SK-N-SH (cell line): Measurements from ENCODE around the gene RASGEF1B. TPM values are rescaled to one million over a fixed set of nuclear protein-coding genes. Genes with fewer than 3 reads are reported as not detected.

Source experiments
- CTCF ChIA-PET: fragments of 300-600, 350-600 bp; formaldehyde crosslinking; extraction: SDS; loops from one replicate; lab custom pipeline; 2021; lab: Yijun Ruan, JAX
- POLR2A ChIA-PET: fragments of 350-600 bp; sonication (Branson Sonifier 250); formaldehyde crosslinking; extraction: SDS; loops from one replicate; lab custom pipeline; 2020; ENCODE audit warnings: antibody characterized with exemption, inconsistent platforms; lab: Yijun Ruan, JAX
- DNase-seq: peaks from one replicate; pipeline ENCODE4 v3.0.0; 2012
- H2AFZ ChIP-seq: fragments of 200-600 bp; sonication (generic); 2 replicates; pipeline ENCODE4 v1.8.1; 2016; ENCODE audit warnings: antibody characterized with exemption, mild to moderate bottlenecking, low read depth
- H3F3A ChIP-seq: fragments of 200-600 bp; sonication (generic); replicated peaks from 2 replicates; pipeline ENCODE3; 2016; ENCODE audit warnings: antibody characterized with exemption, mild to moderate bottlenecking; ENCODE audit not compliant: insufficient read depth
- H3K27ac ChIP-seq, 2 experiments: fragments of 200-500 bp in 1 of 2; fragments of 200-600 bp in 1 of 2; sonication (Bioruptor generic) in 1 of 2; sonication (generic), shearing (Covaris generic) in 1 of 2; 2 replicates each; pipeline versions ENCODE4 v1.5.1 to v1.6.1; 2014 to 2016; ENCODE audit warnings: low read depth in 2 of 2, inconsistent platforms in 1 of 2, low read length in 1 of 2, mild to moderate bottlenecking in 1 of 2, mixed read lengths in 1 of 2
- H3K27me3 ChIP-seq: fragments of 200-600 bp; sonication (generic), shearing (Covaris generic); 2 replicates; pipeline ENCODE4 v1.6.1; 2016; ENCODE audit warnings: mixed run types; ENCODE audit not compliant: insufficient read depth
- H3K36me3 ChIP-seq, 2 experiments: fragments of 200-500 bp in 1 of 2; fragments of 200-600 bp in 1 of 2; sonication (Bioruptor generic) in 1 of 2; sonication (generic) in 1 of 2; replicated peaks in 1 of 2; 2 replicates each; pipeline versions ENCODE3 to v1.5.1; 2014 to 2016; ENCODE audit warnings: low read length in 1 of 2, mild to moderate bottlenecking in 1 of 2; ENCODE audit not compliant: insufficient read depth in 2 of 2, control insufficient read depth in 1 of 2
- H3K4me1 ChIP-seq, 2 experiments: fragments of 200-500 bp in 1 of 2; fragments of 200-600 bp in 1 of 2; sonication (Bioruptor generic) in 1 of 2; sonication (generic), shearing (Covaris generic) in 1 of 2; 2 replicates each; pipeline versions ENCODE4 v1.5.1 to v1.6.1; 2014 to 2016; ENCODE audit warnings: low read depth in 1 of 2, low read length in 1 of 2, mixed run types in 1 of 2; ENCODE audit not compliant: insufficient read depth in 2 of 2, control insufficient read depth in 1 of 2
- H3K4me2 ChIP-seq: fragments of 200-600 bp; sonication (generic), shearing (Covaris generic); 2 replicates; pipeline ENCODE4 v1.6.1; 2017; ENCODE audit warnings: mixed run types
- H3K4me3 ChIP-seq, 2 experiments: fragments of 200-500 bp in 1 of 2; fragments of 200-600 bp in 1 of 2; sonication (Bioruptor generic) in 1 of 2; sonication (generic), shearing (Covaris generic) in 1 of 2; 2 replicates each; pipeline versions ENCODE4 v1.5.1 to v1.8.1; 2014 to 2016; ENCODE audit warnings: low read depth in 2 of 2, inconsistent platforms in 1 of 2, low read length in 1 of 2, mild to moderate bottlenecking in 1 of 2, mixed read lengths in 1 of 2, moderate library complexity in 1 of 2
- H3K79me2 ChIP-seq: fragments of 200-600 bp; sonication (generic); 2 replicates; pipeline ENCODE4 v1.8.1; 2017; ENCODE audit warnings: mild to moderate bottlenecking; ENCODE audit not compliant: insufficient read depth
- H3K9ac ChIP-seq: fragments of 200-600 bp; sonication (generic); 2 replicates; pipeline ENCODE4 v1.6.1; 2017; ENCODE audit warnings: mixed run types
- H3K9me2 ChIP-seq: fragments of 200-600 bp; sonication (generic); 2 replicates; pipeline ENCODE4 v1.6.1; 2017; ENCODE audit warnings: mixed run types
- H3K9me3 ChIP-seq: fragments of 200-600 bp; sonication (generic); 2 replicates; pipeline ENCODE4 v1.6.1; 2017; ENCODE audit warnings: mixed run types, mild to moderate bottlenecking, moderate library complexity
- H4K20me1 ChIP-seq: fragments of 200-600 bp; sonication (generic); 2 replicates; pipeline ENCODE4 v1.6.1; 2017; ENCODE audit warnings: mild to moderate bottlenecking, mixed run types; ENCODE audit not compliant: insufficient read depth
- CHD2 ChIP-seq: fragments of 150-350 bp; IDR thresholded peaks from 2 replicates; pipeline ENCODE4 v1.6.1; 2018; ENCODE audit warnings: low read length; ENCODE audit not compliant: partially characterized antibody
- EZH2phosphoT487 ChIP-seq: fragments of 200-600 bp; sonication (generic); IDR thresholded peaks from 2 replicates; pipeline ENCODE4 v1.6.1; 2017; ENCODE audit warnings: low read depth, mixed run types, mild to moderate bottlenecking, antibody characterized with exemption, moderate library complexity, borderline replicate concordance
- GABPA ChIP-seq: IDR thresholded peaks from 2 replicates; pipeline ENCODE4 v1.4.0; 2012; ENCODE audit warnings: low read depth, mild to moderate bottlenecking
- GATA2 ChIP-seq: sonication (generic); formaldehyde crosslinking; IDR thresholded peaks from 2 replicates; pipeline ENCODE4 v1.5.0; 2020; ENCODE audit warnings: mild to moderate bottlenecking, missing genetic modification reagents
- NRF1 ChIP-seq: IDR thresholded peaks from 2 replicates; pipeline ENCODE4 v1.6.1; 2012; ENCODE audit warnings: low read depth, mild to moderate bottlenecking, low read length
- POLR2AphosphoS5 ChIP-seq: IDR thresholded peaks from 2 replicates; pipeline ENCODE4 v1.6.1; 2012; ENCODE audit warnings: low read depth, low read length
- SIN3A ChIP-seq: IDR thresholded peaks from 2 replicates; pipeline ENCODE4 v1.6.1; 2012; ENCODE audit warnings: low read depth, mild to moderate bottlenecking, low read length, moderate library complexity, borderline replicate concordance
- SMC3 ChIP-seq: IDR thresholded peaks from 2 replicates; pipeline ENCODE4 v1.6.1; 2012; ENCODE audit warnings: low read depth, low read length, improper control_type of control experiment
- TAF1 ChIP-seq: IDR thresholded peaks from 2 replicates; pipeline ENCODE4 v1.6.1; 2012; ENCODE audit warnings: low read depth, mild to moderate bottlenecking, low read length, moderate library complexity, borderline replicate concordance
- WGBS: methylation state at CpG from one replicate; pipeline ENCODE4 v1.1.6; 2017; ENCODE audit warnings: low lambda C conversion rate; 5-methylcytosine and 5-hydroxymethylcytosine counted together
- polyA plus RNA-seq, 3 experiments: library from polyadenylated mRNA; depleted of rRNA; stranded (reverse); fragments of >200 nt; gene quantifications; 2 replicates each; pipeline ENCODE4 v1.2.3, GENCODE V29; 2012
- TF ChIP-seq, protein P1 (sequence below): IDR thresholded peaks from 2 replicates; pipeline ENCODE4 v1.6.1; 2012; ENCODE audit warnings: mild to moderate bottlenecking, low read depth, low read length, moderate library complexity
- TF ChIP-seq, protein P2 (sequence below): IDR thresholded peaks from 2 replicates; pipeline ENCODE4; 2012

The RASGEF1B gene
- polyA plus RNA-seq, 1 of the 3 experiments (the other 2 are of a cell fraction) = not detected

DNA sequence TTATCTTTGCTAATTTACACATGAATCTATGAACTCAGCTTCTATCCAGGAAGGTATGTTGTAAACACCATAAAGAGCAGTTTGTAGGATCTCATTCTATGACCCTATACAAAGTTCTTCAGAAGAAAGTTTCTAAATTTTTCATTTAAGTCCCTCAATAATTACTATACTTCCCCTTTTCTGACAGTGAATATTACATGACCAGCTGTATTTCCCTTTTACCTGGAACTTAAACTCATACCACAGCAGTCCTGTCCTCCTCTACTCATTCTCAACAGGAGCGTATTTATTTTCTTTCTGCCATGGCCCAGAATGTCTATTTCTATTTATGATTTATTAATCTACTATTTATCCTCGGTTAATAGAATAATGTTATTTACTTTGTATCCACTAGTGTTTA, 15.8 kb downstream of the RASGEF1B start (continued):
- TF ChIP-seq, protein P1, sequence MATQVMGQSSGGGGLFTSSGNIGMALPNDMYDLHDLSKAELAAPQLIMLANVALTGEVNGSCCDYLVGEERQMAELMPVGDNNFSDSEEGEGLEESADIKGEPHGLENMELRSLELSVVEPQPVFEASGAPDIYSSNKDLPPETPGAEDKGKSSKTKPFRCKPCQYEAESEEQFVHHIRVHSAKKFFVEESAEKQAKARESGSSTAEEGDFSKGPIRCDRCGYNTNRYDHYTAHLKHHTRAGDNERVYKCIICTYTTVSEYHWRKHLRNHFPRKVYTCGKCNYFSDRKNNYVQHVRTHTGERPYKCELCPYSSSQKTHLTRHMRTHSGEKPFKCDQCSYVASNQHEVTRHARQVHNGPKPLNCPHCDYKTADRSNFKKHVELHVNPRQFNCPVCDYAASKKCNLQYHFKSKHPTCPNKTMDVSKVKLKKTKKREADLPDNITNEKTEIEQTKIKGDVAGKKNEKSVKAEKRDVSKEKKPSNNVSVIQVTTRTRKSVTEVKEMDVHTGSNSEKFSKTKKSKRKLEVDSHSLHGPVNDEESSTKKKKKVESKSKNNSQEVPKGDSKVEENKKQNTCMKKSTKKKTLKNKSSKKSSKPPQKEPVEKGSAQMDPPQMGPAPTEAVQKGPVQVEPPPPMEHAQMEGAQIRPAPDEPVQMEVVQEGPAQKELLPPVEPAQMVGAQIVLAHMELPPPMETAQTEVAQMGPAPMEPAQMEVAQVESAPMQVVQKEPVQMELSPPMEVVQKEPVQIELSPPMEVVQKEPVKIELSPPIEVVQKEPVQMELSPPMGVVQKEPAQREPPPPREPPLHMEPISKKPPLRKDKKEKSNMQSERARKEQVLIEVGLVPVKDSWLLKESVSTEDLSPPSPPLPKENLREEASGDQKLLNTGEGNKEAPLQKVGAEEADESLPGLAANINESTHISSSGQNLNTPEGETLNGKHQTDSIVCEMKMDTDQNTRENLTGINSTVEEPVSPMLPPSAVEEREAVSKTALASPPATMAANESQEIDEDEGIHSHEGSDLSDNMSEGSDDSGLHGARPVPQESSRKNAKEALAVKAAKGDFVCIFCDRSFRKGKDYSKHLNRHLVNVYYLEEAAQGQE = no peak
- TF ChIP-seq, all 33 proteins: peak for 0

GRCh38 chr4:81454948-81455347, 16.8 kb downstream of the RASGEF1B start:
- H4K20me1 ChIP-seq = no peaks in the 10 kb centered on the region
- no peak overlapping the region for H3K9ac ChIP-seq
- no peak overlapping the region for H3K27ac ChIP-seq
- H3K9me2 ChIP-seq = no peaks in the 10 kb centered on the region
- TF ChIP-seq POLR2AphosphoS5 = no peak
- TF ChIP-seq TAF1 = no peak
- TF ChIP-seq, protein P2, sequence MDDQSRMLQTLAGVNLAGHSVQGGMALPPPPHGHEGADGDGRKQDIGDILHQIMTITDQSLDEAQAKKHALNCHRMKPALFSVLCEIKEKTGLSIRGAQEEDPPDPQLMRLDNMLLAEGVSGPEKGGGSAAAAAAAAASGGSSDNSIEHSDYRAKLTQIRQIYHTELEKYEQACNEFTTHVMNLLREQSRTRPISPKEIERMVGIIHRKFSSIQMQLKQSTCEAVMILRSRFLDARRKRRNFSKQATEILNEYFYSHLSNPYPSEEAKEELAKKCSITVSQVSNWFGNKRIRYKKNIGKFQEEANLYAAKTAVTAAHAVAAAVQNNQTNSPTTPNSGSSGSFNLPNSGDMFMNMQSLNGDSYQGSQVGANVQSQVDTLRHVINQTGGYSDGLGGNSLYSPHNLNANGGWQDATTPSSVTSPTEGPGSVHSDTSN = no peak
- no peak for TF ChIP-seq GATA2
- no peak for TF ChIP-seq NRF1
- TF ChIP-seq, protein P1 = no peak
- TF ChIP-seq CHD2 = no peak
- no peak for TF ChIP-seq SIN3A
- TF ChIP-seq GABPA = no peak
- TF ChIP-seq SMC3 = no peak
- TF ChIP-seq EZH2phosphoT487 = no peak
- H3K4me1 ChIP-seq = no peaks in the 10 kb centered on the region
- H3K79me2 ChIP-seq = no peaks in the 10 kb centered on the region
- no peak overlapping the region for H2AFZ ChIP-seq
- ChIA-PET CTCF (interaction anchor here (3.0 kb wide), 1 partner anchor 13 kb away, joined by 15 read pairs; no protein-coding TSS in a partner anchor), POLR2A (no interaction called here)
- H3K9me3 ChIP-seq = no peaks in the 10 kb centered on the region
- 0% methylated on average over 2 of the region's 2 CpGs for WGBS
- H3K36me3 ChIP-seq = no peaks in the 10 kb centered on the region
- H3K4me2 ChIP-seq = no peak overlapping the region
- no peaks in the 10 kb centered on the region; the same call in 1 of the 2 replicates for H3K27me3 ChIP-seq
- no peak overlapping the region for H3K4me3 ChIP-seq
- no peak for DNase-seq
- no peaks in the 10 kb centered on the region for H3F3A ChIP-seq
